ENCODE data around the gene EEFSEC. TPM values are rescaled to one million over a fixed set of nuclear protein-coding genes. Genes with fewer than 3 reads are reported as not detected.

Gene EEFSEC
- total RNA-seq, 1 experiment from 2014 or later: 9.5 TPM

DNA sequence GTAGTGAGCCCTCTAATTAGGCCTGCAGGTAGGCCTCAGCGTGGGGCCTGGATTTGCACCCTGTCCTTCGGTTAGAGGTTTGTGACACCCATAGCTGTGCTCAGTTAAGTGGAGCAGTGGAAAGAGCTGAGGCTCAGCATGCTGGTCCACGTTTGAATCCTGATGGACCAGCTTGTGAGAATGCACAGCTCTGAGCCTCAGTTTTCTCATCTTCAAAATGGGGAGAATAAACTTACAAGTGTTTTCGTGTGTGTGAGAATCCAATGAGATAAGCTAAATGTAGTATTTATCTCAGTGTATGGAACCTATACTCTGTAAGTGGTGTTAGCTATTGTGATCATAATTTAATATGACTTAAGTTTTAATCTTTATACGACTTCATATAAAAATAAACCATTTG lies 22.5 kb downstream of the EEFSEC start:
- no CpG with 5 or more reads among the region's 5 CpGs for whole genome bisulfite sequencing (ENCODE audit: extremely low coverage, insufficient read length, low lambda C conversion rate)
- Histone ChIP-seq H2AFZ (ENCODE audit: low read length) (no peak overlapping the region), H3K23me2 (ENCODE audit: insufficient read length, low read depth, low read length, poor library complexity, severe bottlenecking) (no peaks in the 10 kb centered on the region), H3K27ac (ENCODE audit: insufficient read length, low read depth, low read length) (no peak overlapping the region), H3T11ph (ENCODE audit: low read length) (no peak overlapping the region), H3K9ac (ENCODE audit: extremely low read depth, insufficient read length, low read length) (no peak overlapping the region), H2BK12ac (ENCODE audit: insufficient read length, low read depth, low read length) (no peak overlapping the region), H3K14ac (ENCODE audit: insufficient read depth, low read length) (no peak overlapping the region), H2BK20ac (ENCODE audit: low read depth, low read length, poor library complexity, severe bottlenecking) (no peak overlapping the region), H2BK5ac (ENCODE audit: insufficient read length, low read length) (no peak overlapping the region), H3K4ac (ENCODE audit: low read depth, low read length) (no peak overlapping the region), H3K4me2 (ENCODE audit: insufficient read depth, insufficient read length, low read length) (no peak overlapping the region), H3K23ac (ENCODE audit: insufficient read length, low read depth, low read length) (no peak overlapping the region), H4K91ac (ENCODE audit: insufficient read length, low read depth, low read length) (no peak overlapping the region), H4K5ac (ENCODE audit: insufficient read length, low read depth, low read length) (no peak overlapping the region), H3K4me1 (ENCODE audit: insufficient read depth, low read length) (peaks cover 4% of the 10 kb centered on the region; the same call in 1 of the 2 replicates), H4K20me1 (ENCODE audit: control insufficient read depth, insufficient read depth, insufficient read length) (no peaks in the 10 kb centered on the region), H4K8ac (replicated peaks; ENCODE audit: insufficient read length, low read depth, low read length) (no peak overlapping the region), H3K27me3 (ENCODE audit: insufficient read depth, low read length) (no peaks in the 10 kb centered on the region), H3K79me1 (ENCODE audit: insufficient read depth, low read depth, low read length, poor library complexity, severe bottlenecking) (no peaks in the 10 kb centered on the region), H2BK15ac (ENCODE audit: low read depth, low read length) (no peak overlapping the region), H2BK120ac (ENCODE audit: low read depth, low read length, poor library complexity, severe bottlenecking) (no peak overlapping the region), H3K56ac (ENCODE audit: insufficient read length, low read depth, low read length) (no peak overlapping the region), H3K18ac (ENCODE audit: insufficient read length, low read depth, low read length) (no peak overlapping the region), H3K9me3 (ENCODE audit: control insufficient read depth, low read depth, low read length) (no peaks in the 10 kb centered on the region), H2AK5ac (ENCODE audit: insufficient read length, low read length) (no peak overlapping the region), H3K79me2 (ENCODE audit: insufficient read depth, low read length) (no peaks in the 10 kb centered on the region)
- Mint-ChIP-seq H3K4me3 (no peak overlapping the region), H3K9me3 (no peaks in the 10 kb centered on the region; a peak in 1 of 5 replicates), H3K36me3 (ENCODE audit: insufficient read depth in 1 of 3, low read depth in 3 of 3) (no peaks in the 10 kb centered on the region; a peak in 1 of 7 replicates), H3K27ac (no peak overlapping the region), H3K4me1 (peaks cover 45 to 55% of the 10 kb centered on the region in 2 experiments), H3K27me3 (ENCODE audit: low read depth) (no peaks in the 10 kb centered on the region)
- TF ChIP-seq, protein P1, sequence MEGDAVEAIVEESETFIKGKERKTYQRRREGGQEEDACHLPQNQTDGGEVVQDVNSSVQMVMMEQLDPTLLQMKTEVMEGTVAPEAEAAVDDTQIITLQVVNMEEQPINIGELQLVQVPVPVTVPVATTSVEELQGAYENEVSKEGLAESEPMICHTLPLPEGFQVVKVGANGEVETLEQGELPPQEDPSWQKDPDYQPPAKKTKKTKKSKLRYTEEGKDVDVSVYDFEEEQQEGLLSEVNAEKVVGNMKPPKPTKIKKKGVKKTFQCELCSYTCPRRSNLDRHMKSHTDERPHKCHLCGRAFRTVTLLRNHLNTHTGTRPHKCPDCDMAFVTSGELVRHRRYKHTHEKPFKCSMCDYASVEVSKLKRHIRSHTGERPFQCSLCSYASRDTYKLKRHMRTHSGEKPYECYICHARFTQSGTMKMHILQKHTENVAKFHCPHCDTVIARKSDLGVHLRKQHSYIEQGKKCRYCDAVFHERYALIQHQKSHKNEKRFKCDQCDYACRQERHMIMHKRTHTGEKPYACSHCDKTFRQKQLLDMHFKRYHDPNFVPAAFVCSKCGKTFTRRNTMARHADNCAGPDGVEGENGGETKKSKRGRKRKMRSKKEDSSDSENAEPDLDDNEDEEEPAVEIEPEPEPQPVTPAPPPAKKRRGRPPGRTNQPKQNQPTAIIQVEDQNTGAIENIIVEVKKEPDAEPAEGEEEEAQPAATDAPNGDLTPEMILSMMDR (conservative IDR thresholded peaks at IDR 0.05): no peak
- DNase-seq: no peak
